Natural killer cell treated with Interleukin-12 subunit alpha and Interleukin-12 subunit beta and Interleukin-15 and Interleukin-18, amount 100 ng/mL, for 72 hours (primary cell): ENCODE measurements around the gene CXCL17. TPM values are rescaled to one million over a fixed set of nuclear protein-coding genes. Genes with fewer than 3 reads are reported as not detected.
"Not testable (repeated sequence)": the region's sequence is repeated elsewhere in the genome, so short reads cannot be mapped to it uniquely, and the experiment has no call there.

Source experiments
- ATAC-seq, 2 donors: fragments of 150-1000 bp; cut with Tn5 transposase in 1 of 2; sonication (Bioruptor Pico), chemical (Tn5 transposase) in 1 of 2; 2 replicates each; pipeline ENCODE4 v1.10.0; 2021
- DNase-seq: peaks from one replicate; pipeline ENCODE4 v3.0.0; 2022; ENCODE audit warnings: low spot score
- H3K27ac Mint-ChIP-seq, 2 donors: 1 replicate in 1 of 2; 2 replicates in 1 of 2; pipeline ENCODE4 v1.8.0; 2022; ENCODE audit warnings: mixed read lengths in 2 of 2, mild to moderate bottlenecking in 1 of 2, moderate library complexity in 1 of 2
- H3K27me3 Mint-ChIP-seq, 2 donors: 1 replicate in 1 of 2; 2 replicates in 1 of 2; pipeline ENCODE4 v1.8.0; 2022; ENCODE audit warnings: mixed read lengths in 2 of 2
- H3K36me3 Mint-ChIP-seq: one replicate; pipeline ENCODE4 v1.8.0; 2022; ENCODE audit warnings: mixed read lengths
- H3K4me1 Mint-ChIP-seq, 2 donors: 1 replicate in 1 of 2; 2 replicates in 1 of 2; pipeline ENCODE4 v1.8.0; 2022; ENCODE audit warnings: low read depth in 2 of 2, mixed read lengths in 2 of 2, mild to moderate bottlenecking in 1 of 2
- H3K4me3 Mint-ChIP-seq: one replicate; pipeline ENCODE4 v1.8.0; 2022; ENCODE audit warnings: mixed read lengths
- H3K9me3 Mint-ChIP-seq: 2 replicates; pipeline ENCODE4 v1.8.0; 2022; ENCODE audit warnings: mixed read lengths
- total RNA-seq, 2 donors: library from RNA; stranded (reverse); gene quantifications; one replicate each; pipeline ENCODE4 v1.2.3, GENCODE V29; 2022

The CXCL17 gene
- total RNA-seq, 2 donors from 2014 or later = not detected

DNA sequence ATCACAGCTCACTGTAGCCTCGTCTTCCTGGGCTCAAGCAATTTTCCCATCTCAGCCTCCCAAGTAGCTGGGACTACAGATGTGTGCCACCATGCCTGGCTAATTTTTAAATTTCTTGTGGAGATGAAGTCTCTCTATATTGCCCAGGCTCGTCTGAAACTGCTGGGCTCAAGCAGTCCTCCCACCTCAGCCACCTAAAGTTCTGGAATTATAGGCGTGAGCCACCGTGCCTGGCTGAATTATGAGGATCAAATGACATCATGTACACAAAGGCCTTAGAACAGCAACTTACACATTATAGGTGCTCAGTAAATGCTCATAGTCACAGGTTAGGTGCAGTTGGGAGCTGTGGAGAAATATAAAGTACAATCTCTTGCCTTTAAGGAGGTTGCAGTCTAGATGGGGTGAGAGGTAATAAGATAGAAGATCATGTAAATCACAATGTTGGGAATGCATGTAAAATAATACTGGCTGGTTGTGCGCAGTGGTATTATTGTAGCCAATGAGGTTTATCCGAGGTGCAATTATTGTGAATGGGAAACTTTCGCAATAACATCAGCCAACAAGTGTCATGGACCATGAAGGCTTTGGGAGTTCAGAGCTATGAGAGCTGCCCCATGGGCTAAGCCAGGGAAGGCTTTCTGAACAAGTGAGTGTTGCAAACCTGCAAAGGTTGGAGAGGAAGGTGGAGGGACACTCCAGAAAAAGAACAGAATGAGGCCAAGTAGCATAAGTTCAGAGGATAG is 29.8 kb upstream of the CXCL17 start:
- no peak for ATAC-seq
- Mint-ChIP-seq H3K4me1 (peaks cover 10% of the 10 kb centered on the region in 2 donors), H3K27me3 (peaks cover 0 to 7% of the 10 kb centered on the region in 2 donors), H3K27ac (no peak overlapping the region), H3K36me3 (no peaks in the 10 kb centered on the region), H3K4me3 (no peak overlapping the region), H3K9me3 (no peaks in the 10 kb centered on the region)
- no peak for DNase-seq

DNA sequence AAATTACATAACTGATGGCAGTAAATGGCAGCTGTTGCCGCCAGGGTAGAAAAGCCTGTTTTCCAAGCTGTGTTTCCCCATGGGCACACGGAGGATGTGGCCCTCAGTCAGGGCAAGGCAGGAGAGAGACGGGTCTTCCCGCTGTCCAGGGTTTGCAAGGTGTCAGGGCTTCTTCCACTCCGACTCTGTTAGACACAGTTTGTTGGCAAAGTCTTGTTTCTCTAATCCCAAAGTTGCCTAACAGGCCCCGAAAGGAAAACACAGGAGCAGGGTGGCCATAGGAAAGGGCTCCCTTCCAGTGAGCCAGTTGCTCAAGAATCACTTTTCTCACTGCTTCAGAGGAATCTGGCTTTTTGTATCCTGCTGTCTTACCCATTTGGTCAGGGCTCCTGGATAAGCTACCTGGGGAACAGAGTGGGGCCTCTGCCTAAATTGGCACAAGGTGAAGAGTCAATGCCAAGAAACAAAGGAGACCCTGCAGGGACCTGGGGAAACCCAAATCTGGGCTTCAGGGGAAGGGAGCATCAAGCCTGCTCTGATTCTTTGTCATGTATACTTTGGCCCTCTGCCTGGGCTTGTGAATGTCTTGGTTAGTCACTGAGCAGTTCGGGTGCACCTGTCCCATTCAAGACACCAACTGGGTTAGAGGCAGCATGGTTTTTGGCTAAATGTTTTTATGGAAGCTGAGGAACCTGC is 29.0 kb upstream of the CXCL17 start:
- peaks cover 16 to 17% of the 10 kb centered on the region in 2 donors for H3K4me1 Mint-ChIP-seq
- no peaks in the 10 kb centered on the region for H3K36me3 Mint-ChIP-seq
- H3K27me3 Mint-ChIP-seq = peaks cover 0 to 7% of the 10 kb centered on the region in 2 donors
- ATAC-seq = no peak
- no peak overlapping the region for H3K27ac Mint-ChIP-seq
- DNase-seq = no peak
- no peak overlapping the region for H3K4me3 Mint-ChIP-seq
- no peaks in the 10 kb centered on the region for H3K9me3 Mint-ChIP-seq

DNA sequence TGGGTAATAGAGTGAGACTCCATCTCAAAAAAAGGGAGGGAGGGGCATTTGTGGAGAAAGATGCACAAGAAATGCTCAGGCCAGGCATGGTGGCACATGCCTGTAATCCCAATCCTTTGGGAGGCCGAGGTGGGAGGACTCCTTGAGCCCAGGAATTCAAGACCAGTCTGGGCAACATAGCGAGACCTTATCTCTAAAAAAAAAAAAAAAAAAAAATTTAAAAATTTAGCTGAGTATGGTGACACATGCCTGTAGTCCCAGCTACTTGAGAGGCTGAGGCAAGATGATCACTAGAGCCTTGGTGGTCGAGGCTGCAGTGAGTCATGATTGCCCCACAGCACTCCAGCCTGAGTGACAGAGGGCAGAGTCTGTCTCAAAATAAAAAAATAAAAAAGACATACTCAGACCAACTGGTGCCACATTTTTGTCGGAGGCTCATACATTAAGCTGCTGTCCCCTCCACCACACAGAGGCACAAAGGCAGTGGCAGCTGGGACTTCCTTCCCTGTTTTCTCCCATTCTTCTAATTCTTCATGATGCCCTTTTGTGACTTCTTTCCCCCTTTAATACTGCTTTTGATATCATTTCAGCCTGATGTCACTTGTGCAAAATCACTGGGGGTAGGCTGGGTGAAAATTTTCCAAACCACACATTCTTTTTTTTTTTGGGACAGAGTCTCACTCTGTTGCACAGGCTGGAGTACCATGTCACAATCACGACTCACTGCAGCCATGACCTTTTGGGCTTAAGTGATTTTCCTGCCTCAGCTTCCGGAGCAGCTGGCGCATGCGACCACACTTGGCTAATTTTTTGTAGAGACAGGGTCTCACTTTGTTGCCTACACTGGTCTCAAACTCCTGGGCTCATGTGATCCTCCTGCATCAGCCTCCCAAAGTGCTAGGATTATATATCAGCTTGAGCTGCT is 26.8 kb upstream of the CXCL17 start:
- DNase-seq = peak; percentile 59

DNA sequence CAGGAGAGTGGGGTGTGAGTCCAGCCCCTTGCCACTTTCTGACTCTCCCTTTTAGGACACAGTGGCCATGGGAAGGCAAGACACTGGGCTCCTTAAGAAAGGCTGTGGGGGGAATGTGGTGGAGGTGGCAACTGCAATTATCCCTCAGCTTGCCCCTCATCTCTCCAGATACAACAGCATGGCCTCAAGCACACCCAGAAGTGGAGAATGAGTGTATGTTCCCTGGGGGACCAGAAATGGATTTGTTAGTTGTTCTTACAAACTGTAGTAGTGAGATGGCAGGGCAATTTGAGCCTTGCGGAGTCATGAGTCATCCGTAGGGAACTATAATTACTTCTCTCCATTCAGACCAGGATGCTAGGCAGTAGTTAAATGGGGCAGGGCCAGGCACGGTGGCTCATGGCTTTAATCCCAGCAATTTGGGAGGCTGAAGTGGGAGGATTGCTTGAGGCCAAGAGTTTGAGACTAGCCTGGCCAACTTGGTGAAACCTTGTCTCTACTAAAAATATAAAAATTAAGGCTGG is 25.6 kb upstream of the CXCL17 start:
- H3K36me3 Mint-ChIP-seq = no peaks in the 10 kb centered on the region
- H3K27ac Mint-ChIP-seq = no peak overlapping the region
- no peak for ATAC-seq
- peaks cover 0 to 5% of the 10 kb centered on the region in 2 donors for H3K27me3 Mint-ChIP-seq
- H3K4me3 Mint-ChIP-seq = no peak overlapping the region
- peak; percentile 0 for DNase-seq
- peaks cover 16 to 22% of the 10 kb centered on the region in 2 donors for H3K4me1 Mint-ChIP-seq
- H3K9me3 Mint-ChIP-seq = no peaks in the 10 kb centered on the region

More for the DNA sequence above, 26.8 kb upstream of the CXCL17 start:
- H3K36me3 Mint-ChIP-seq = no peaks in the 10 kb centered on the region
- no peaks in the 10 kb centered on the region for H3K9me3 Mint-ChIP-seq
- peaks cover 0 to 7% of the 10 kb centered on the region in 2 donors for H3K27me3 Mint-ChIP-seq
- peaks cover 16 to 22% of the 10 kb centered on the region in 2 donors for H3K4me1 Mint-ChIP-seq
- peak overlapping the region in 1 of 2 donors; percentile 41 for H3K27ac Mint-ChIP-seq
- no peak overlapping the region for H3K4me3 Mint-ChIP-seq
- peak; percentile 82 to 86 for ATAC-seq

DNA sequence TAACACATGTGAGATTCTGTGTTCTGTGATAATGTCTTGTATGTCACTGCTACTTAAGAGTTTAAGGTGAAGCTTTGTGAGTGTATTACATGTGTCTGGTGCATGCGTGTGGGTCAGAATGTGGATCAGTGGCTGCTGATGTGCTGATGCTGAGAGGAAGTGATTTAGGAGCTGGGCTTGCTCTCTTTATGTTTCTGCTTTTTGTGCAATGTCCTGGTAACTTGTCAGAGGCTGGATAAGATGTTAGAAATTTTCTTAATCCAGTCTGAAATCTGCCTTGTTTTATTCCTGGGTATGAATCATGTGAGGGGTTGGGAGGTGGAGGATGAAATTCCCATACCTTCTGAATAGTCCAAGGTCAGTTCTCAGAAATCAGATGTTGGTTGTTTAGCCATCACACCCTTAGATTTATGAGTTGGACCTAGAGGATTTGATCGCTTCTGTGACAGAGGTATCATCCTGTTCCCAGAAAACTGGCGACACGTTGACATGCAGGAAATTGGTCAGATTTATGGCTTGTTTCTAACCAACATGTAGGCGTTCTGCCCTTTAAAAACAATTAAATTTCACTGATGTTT is 24.5 kb upstream of the CXCL17 start:
- Mint-ChIP-seq H3K36me3 (no peaks in the 10 kb centered on the region), H3K27ac (peak overlapping the region; percentile 12 to 21), H3K4me1 (peaks cover 16 to 22% of the 10 kb centered on the region in 2 donors), H3K27me3 (no peaks in the 10 kb centered on the region), H3K9me3 (no peaks in the 10 kb centered on the region), H3K4me3 (peak overlapping the region; percentile 28)
- ATAC-seq (no peak), DNase-seq (peak; percentile 45)

DNA sequence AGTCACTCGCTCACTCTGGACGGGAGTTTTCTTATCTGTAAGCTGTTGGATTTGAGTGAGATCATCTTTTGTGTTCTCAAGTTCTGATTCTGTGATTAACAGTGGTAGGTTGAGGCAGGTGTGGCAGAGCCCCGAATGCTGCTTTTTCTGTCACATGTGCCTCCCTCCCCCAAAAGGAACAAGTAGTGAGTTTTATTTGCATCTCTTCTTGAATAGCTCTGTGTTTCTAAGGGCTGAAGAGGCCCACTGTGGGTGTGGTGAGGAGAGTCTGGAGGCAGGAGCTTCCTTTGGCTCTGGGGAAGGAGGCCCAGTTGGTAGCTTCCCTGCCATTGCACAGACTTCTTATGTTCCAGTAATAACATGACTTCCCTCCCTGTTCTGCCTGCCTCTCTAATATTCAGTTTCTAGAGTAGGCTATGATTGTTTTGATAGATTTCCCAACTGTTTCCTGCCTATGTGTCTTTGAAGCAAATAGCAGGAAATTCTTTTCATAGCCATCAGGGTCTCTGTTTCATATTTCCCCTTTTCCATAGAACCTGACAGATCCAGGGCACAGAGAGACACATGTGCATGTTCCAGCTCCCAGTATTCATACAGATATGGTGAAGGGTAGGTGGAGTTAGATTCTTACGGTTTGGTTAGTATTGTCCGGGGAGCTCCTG is 23.9 kb upstream of the CXCL17 start:
- ATAC-seq (no peak), DNase-seq (peak; percentile 20)
- H3K4me3 Mint-ChIP-seq = peak overlapping the region; percentile 28
- no peaks in the 10 kb centered on the region for H3K36me3 Mint-ChIP-seq
- no peaks in the 10 kb centered on the region for H3K9me3 Mint-ChIP-seq
- no peaks in the 10 kb centered on the region for H3K27me3 Mint-ChIP-seq
- peak overlapping the region; percentile 12 to 21 for H3K27ac Mint-ChIP-seq
- peaks cover 16 to 22% of the 10 kb centered on the region in 2 donors for H3K4me1 Mint-ChIP-seq

DNA sequence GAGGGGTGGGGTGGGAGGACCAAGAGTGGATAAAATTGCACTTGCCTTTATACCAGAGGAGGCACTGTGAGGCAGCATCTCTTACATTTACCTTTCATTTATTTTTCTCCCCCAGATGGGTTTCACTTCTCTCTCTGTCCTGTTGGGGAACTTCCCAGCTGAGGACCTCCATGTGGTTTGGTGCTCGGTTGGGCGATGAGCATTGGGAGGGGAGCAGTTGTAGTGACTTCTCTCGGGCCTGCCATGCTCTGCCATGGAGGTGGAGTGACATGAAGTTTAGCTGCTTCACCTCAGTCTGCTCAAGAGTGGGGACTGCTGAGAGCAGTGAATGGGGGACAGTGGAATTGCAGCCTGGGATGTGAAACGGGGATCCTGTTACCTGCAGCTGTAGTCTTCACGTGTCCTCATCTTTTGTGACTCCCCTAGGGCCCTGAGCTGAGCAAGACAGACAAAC is 23.1 kb upstream of the CXCL17 start:
- Mint-ChIP-seq H3K4me3 (no peak overlapping the region), H3K27me3 (no peaks in the 10 kb centered on the region)

DNA sequence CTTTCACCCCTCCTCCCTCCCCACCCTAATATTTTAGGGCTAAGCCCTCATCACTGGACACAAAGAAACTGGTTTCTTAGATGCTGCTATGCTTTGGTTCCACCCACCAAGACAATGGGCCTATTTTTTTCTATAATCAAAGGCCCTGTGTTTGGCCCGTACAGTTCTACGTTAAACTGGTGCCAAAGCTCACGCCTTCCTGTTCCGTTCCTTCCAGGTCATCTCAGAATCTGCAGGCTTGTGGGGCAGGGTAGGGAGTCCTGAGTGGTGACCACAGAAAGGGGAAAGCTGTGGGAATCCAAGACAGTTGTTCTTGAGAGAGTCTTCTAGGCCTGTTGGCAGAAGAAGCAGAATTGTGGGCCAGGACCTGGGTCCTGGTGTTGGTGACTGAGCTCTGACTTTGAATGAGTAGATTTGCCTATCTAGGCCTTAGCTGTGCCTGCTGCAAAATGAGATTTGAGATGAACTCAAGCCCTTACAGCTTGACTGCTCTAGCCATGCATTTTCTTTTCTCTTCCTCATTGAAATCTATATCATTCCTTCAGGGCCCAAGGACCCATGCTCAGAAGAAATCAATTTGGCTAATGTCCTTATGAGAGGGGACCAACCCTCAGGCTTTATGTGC is 19.1 kb upstream of the CXCL17 start:
- ATAC-seq (no peak), DNase-seq (peak; percentile 8)
- Mint-ChIP-seq H3K27me3 (no peaks in the 10 kb centered on the region), H3K4me1 (peaks cover 4 to 6% of the 10 kb centered on the region in 2 donors), H3K36me3 (no peaks in the 10 kb centered on the region), H3K9me3 (no peaks in the 10 kb centered on the region), H3K27ac (no peak overlapping the region), H3K4me3 (no peak overlapping the region)

More for the DNA sequence above, 23.1 kb upstream of the CXCL17 start:
- no peak overlapping the region for H3K27ac Mint-ChIP-seq
- no peaks in the 10 kb centered on the region for H3K9me3 Mint-ChIP-seq
- no peak for ATAC-seq
- H3K4me1 Mint-ChIP-seq = peaks cover 16 to 22% of the 10 kb centered on the region in 2 donors
- H3K36me3 Mint-ChIP-seq = no peaks in the 10 kb centered on the region
- DNase-seq = peak; percentile 25

DNA sequence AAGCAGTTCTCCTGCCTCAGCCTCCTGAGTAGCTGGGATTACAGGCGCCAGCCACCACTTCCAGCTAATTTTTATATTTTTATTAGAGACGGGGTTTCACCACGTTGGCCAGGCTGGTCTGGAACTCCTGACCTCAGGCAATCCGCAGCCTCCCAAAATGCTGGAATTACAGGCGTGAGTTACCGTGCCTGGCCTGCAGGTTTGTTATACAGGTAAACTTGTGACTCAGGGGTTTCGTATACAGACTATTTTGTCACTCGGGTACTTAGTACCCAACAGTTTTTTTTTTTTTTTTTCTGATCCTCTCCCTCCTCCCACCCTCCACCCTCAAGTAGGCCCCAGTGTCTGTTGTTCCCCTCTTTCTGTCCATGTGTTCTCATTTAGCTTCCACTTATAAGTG is 18.5 kb upstream of the CXCL17 start:
- not testable (repeated sequence) for ATAC-seq, H3K4me1 Mint-ChIP-seq, H3K27me3 Mint-ChIP-seq, H3K36me3 Mint-ChIP-seq, H3K4me3 Mint-ChIP-seq, H3K27ac Mint-ChIP-seq, DNase-seq, H3K9me3 Mint-ChIP-seq

DNA sequence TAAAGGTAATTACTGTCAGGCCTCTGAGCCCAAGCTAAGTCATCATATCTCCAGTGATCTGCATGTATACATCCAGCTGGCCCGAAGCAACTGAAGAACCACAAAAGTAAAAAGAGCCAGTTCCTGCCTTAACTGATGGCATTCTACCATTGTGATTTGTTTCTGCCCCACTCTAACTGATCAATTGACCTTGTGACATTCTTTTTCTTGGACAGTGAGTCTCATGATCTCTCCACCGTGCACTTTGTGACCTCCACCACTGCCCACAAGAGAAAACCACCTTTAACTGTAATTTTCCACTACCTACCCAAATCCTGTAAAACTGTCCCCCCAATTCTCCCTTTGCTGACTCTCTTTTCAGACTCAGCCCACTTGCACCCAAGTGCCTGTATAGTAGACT is 17.2 kb upstream of the CXCL17 start:
- Mint-ChIP-seq H3K4me1 (no peaks in the 10 kb centered on the region), H3K27ac (no peak overlapping the region), H3K9me3 (no peaks in the 10 kb centered on the region), H3K27me3 (no peaks in the 10 kb centered on the region), H3K36me3 (no peaks in the 10 kb centered on the region), H3K4me3 (no peak overlapping the region)
- DNase-seq = no peak
- no peak for ATAC-seq

DNA sequence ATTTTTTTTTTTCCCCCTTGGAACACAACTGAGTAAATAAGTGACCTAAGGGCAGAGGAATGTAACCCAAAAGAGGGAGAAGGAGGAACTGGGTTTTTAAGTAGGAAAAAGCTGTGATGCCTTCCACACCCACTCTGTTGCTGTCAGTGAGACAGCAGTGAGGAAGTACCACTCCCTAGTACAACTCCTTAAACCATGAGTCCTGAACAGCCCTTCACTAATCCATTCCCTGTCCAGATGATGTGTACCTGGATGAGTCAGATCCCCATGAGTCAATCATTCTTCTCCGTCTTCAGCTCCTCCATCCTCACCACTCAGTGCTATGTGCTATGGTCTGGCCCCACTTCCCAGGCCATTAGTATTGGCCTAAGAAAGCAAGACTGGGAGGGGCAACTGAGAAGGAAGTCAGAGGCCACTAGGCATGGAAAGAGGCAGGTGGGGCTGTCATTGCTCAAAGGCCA is 12.9 kb upstream of the CXCL17 start:
- H3K36me3 Mint-ChIP-seq = no peaks in the 10 kb centered on the region

DNA sequence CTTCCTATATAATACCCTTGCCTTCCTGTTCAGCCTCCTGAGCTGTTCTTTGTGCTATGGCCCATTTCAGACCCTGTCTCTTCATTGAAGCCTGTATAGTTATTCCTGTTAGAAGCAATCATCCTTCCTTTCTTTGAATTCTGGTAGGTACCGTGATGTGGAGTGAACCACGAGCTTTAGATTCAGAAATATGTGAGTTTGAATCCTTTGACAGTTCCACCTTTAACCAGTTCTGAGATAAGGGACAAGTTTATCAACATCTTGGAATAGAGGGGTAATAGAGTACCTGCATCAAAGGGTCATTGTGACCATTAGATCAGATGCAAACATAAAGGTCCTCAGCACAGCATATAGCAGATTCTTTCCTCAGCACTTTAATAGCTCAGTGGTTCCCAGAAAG is 12.3 kb upstream of the CXCL17 start:
- Mint-ChIP-seq H3K27me3 (peaks cover 0 to 7% of the 10 kb centered on the region in 2 donors), H3K36me3 (no peaks in the 10 kb centered on the region), H3K27ac (no peak overlapping the region), H3K9me3 (no peaks in the 10 kb centered on the region), H3K4me1 (peaks cover 0 to 13% of the 10 kb centered on the region in 2 donors), H3K4me3 (no peak overlapping the region)
- DNase-seq (no peak), ATAC-seq (no peak)

More for the DNA sequence above, 12.9 kb upstream of the CXCL17 start:
- H3K4me3 Mint-ChIP-seq = no peak overlapping the region
- no peak overlapping the region for H3K27ac Mint-ChIP-seq
- H3K4me1 Mint-ChIP-seq = peaks cover 0 to 13% of the 10 kb centered on the region in 2 donors
- no peak for ATAC-seq
- peaks cover 0 to 7% of the 10 kb centered on the region in 2 donors for H3K27me3 Mint-ChIP-seq
- no peak for DNase-seq
- no peaks in the 10 kb centered on the region for H3K9me3 Mint-ChIP-seq
